ENCODE data around the gene C7orf57. TPM values are rescaled to one million over a fixed set of nuclear protein-coding genes. Genes with fewer than 3 reads are reported as not detected.

Gene C7orf57
- polyA plus RNA-seq, 3 donors: 0.49 to 1.3 (median 0.62) TPM

DNA sequence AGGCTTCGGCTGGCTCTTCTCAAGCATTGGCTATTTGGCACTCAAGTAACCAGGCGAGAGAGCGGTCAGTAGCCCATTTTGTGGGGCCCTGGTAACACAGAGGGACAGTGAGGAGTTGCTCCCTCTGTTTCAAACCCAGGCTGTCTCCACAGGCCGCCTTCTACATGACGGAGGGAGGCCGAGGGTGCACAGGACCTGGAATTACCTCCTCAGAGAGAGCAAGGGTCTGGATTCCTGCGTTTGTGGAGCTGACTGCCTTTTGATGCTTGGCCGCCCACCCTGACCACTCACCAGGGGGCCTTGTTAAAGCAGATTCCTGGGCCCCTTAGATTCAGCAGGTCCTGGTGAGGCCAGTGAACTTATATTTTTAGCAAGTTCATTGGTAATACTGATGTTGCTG lies 66.0 kb downstream of the C7orf57 start:
- DNase-seq (ENCODE audit: extremely low read depth in 1 of 11, low read depth in 9 of 11, low spot score in 4 of 11): no peak

DNA sequence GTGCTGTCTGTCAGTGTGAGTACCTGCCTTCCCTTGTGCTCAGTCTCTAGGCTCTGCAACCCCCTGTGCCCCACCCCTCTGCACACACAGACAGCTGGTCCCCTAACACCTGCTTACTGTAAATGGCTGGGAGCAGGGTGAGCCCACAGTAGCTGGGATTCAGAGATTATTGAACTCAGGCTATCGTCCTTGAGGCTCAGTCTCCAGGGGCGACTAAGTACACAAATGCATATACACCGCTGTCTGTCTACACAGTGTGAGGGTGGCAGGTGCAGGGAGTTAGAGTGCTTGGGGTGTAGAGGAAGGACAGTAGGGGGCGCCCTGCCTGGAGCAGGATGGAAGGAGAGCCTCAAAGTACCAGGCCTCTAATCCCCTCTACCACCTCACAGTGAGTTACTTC lies 66.6 kb downstream of the C7orf57 start:
- no peak for DNase-seq (ENCODE audit: extremely low read depth in 1 of 11, low read depth in 9 of 11, low spot score in 4 of 11)

DNA sequence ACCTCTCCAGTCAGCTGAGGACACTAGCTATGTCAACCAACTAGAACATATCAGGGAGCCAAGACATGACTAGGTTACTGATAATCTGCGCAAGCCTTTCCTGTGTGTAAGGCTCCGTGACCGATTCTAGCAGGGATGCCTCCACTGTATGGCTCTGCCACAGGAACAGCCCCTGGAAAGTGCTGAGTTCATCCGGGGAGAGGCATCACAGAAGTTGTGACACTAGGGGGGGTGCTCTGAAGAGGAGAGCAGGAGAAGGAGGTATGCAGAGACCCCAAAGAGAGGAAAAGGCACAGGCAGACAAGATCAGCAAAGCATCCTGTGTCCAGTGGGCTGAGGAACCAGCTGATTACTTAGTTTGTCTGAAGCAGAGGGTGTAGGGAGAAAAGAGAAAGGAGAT lies 67.2 kb downstream of the C7orf57 start:
- no peak for DNase-seq (ENCODE audit: extremely low read depth in 1 of 11, low read depth in 9 of 11, low spot score in 4 of 11)

DNA sequence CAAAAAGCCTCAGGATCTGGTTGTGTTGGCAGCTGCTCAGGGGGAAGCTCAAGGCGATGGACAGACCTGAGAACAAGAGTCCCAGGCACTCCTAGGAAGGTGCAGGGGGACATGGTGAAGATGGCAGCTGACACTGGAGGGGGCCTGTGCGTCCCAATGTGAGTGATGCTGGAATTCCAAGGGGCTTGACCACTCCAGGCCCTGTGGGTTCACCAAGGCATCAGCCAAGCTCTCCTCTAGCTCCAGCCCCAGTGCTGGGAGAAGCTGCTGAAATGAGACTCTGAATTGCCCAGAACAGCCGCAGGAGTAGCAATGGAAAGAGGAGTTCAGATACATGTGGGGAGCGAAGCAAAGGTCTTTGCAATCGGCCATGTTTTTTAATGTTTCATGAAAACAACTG lies 69.7 kb downstream of the C7orf57 start:
- DNase-seq (ENCODE audit: extremely low read depth in 1 of 11, low read depth in 9 of 11, low spot score in 4 of 11): no peak

DNA sequence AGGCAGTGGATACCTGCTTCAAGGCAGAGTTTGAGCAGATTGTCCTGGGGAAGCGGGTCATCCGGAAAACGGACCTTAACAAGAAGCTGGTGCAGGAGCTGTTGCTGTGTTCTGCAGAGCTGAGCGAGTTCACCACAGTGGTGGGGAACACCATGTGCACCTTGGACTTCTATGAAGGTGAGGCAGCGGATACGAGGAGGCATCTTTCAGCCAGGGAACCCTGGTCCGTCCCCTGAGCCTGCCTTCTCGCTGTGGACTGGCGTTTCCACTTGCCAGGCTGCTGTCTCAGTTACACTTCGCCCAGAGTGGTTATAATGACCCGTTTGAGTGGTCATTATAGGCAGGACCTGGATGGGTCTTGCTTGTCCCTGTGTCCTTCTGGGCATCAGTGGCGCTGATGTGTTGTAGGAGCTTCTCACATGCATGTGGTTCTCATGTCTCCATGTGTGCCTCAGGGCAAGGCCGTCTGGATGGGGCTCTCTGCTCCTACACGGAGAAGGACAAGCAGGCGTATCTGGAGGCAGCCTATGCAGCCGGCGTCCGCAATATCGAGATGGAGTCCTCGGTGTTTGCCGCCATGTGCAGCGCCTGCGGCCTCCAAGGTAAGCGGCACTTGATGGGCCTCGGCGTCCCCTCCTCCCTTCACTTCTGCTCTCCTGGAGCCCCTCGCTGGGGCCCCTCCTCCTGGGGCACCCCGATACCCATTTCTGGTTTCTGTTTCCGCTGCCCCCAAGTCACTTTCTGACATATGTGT lies 71.7 kb downstream of the C7orf57 start:
- no peak for DNase-seq (ENCODE audit: extremely low read depth in 1 of 11, low read depth in 9 of 11, low spot score in 4 of 11)

DNA sequence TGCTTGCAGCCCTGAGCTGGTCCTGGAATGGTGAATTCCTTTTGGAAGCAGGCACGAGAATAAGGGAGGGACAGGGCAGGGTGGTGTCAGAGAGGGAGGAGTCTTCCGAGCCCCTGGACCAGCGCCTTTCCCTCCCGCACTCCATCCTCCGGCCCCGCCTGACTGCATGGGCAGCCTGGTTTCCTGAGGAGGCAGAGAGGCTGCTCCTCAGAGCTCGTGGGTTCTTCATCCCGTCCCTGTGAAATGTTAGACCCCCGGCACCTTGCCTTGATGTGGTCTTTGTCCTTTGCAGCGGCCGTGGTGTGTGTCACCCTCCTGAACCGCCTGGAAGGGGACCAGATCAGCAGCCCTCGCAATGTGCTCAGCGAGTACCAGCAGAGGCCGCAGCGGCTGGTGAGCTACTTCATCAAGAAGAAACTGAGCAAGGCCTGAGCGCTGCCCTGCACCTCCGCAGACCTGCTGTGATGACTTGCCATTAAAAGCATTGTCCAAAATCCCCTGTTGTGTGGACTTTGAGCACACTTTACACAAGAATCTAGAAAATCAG lies 72.7 kb downstream of the C7orf57 start:
- DNase-seq (ENCODE audit: extremely low read depth in 1 of 11, low read depth in 9 of 11, low spot score in 4 of 11): no peak

DNA sequence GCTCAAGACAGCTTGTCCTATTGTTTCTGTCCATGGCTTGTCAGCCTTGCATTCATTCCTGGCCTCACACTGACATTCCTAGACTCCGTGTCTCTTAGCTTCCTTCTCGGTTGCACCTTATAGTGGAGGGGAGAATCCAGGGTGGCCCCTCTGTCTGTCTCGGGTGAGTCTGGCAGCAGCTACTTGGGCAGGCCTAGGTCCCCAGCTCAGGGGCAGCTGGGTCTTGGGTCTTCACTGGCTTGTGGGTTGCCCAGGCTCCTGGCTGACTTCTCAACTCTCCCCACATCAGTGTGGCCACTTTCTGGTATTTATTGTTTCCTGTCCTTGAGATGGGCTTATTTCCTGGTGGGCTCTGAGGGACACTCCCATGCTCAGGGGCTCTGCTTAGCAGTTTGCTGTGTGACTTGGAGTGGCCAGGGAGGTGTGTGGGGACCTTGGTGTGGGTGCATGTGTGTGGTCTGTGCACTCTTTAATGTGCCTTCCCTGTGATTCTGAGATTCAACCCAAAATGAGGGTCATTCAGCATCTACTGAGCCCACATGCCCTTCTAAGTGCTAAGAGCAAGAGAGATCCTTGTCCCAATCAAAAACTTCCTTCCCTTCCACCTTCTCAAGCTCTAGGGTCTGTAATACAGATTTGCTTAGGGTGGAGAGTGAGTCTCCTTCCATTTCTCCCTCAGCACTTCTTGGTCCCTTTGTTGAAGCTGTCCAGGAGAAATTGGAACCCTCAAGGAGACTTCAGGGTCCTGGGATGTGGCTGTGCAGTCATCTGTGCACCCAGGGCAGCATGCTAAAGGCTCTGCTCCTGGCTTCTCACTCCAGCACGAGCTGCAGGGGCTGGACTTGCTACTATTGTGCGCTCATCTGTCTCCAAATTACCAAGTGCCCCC lies 73.9 kb downstream of the C7orf57 start:
- no peak for DNase-seq (ENCODE audit: extremely low read depth in 1 of 11, low read depth in 9 of 11, low spot score in 4 of 11)

DNA sequence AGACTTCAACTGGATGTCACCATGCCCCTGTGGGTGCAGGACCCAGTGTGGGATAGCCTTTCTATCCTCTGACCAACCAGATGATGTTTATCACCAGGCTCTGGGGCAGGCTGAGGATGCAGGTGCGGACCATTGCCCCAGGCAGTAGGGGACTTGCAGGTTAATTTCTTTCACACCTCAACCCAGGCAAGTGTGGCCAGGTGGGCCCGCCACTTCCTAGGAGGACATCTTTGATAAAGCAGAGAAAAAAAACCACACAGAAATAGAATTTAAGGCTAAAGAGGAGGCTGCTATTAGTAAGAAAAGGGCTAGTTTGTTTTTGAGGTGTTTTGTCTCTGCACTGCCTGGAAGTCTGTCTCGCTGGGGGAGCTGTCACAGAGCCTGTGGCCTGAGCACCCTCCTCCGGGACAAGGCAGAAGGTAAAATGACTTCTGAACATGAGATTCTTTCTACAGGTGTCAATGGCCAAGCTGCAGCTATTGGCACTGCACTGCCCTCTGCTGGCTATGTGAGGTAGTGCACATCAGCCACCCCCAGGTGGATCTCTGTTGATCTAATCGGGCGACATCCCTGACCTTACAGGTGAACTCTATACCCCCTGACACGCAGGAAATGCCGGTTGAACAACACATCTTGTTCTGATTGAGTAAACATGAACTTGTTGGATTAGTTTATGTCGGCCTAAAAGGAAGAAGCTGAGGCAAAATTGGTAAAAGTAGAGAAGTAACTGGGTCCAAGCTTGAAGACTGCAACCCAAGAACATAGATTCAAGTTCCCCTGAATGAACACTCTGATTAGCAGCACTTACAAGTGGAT lies 74.7 kb downstream of the C7orf57 start:
- DNase-seq (ENCODE audit: extremely low read depth in 1 of 11, low read depth in 9 of 11, low spot score in 4 of 11): peak in 6 of 11 donors; percentile 35 to 53 (median 42)

DNA sequence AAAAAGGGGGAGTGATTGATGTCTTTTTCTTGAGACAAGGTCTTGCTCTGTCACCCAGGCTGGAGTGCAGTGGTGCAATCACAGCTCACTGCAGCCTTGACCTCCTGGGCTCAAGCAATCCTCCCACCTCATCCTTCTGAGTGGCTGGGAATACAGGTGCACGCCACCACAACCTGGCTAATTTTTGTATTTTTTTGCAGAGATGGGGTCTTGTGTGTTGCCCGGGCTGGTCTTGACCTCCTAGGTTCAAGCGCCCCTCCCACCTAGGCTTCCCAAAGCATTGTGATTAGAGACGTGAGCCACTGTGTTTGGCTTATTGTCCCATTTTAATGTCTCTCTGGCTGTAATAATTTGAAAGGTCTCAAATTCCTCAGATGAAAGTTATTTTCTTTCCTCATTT lies 75.5 kb downstream of the C7orf57 start:
- no peak for DNase-seq (ENCODE audit: extremely low read depth in 1 of 11, low read depth in 9 of 11, low spot score in 4 of 11)

Other genes starting within 250 kb of the C7orf57 start
- under 1 TPM; 0.22 to 0.50 (median 0.30) TPM for gene PKD1L1, start 87.1 kb upstream of the C7orf57 start, polyA plus RNA-seq (ENCODE audit: insufficient read length in 3 of 3)
- gene HUS1, start 55.9 kb upstream of the C7orf57 start, polyA plus RNA-seq (ENCODE audit: insufficient read length in 3 of 3): 10 to 100 TPM; 17.0 to 24.5 (median 19.0) TPM
- under 1 TPM; 0.16 to 0.58 (median 0.45) TPM for gene SUN3, start 6.4 kb upstream of the C7orf57 start, polyA plus RNA-seq (ENCODE audit: insufficient read length in 3 of 3)
- gene UPP1, start 53.7 kb downstream of the C7orf57 start, polyA plus RNA-seq (ENCODE audit: insufficient read length in 3 of 3): 10 to 100 TPM in 2 of 3 donors, 1 to 10 TPM in 1; 9.0 to 14.6 (median 11.9) TPM
- under 1 TPM; 0.67 to 0.94 (median 0.68) TPM for gene ABCA13, start 135.9 kb downstream of the C7orf57 start, polyA plus RNA-seq (ENCODE audit: insufficient read length in 3 of 3)

Data from renal cortex interstitium (tissue), 11 donors.